NCI-H524 (cell line): Measurements from ENCODE around the gene CIB1.
"Not testable (repeated sequence)": the region's sequence is repeated elsewhere in the genome, so short reads cannot be mapped to it uniquely, and the experiment has no call there.

Experiments used
- DNase-seq, 2 experiments: peaks; one replicate each; lab custom pipeline; 2025; lab: John Stamatoyannopoulos, UW

The CIB1 gene

DNA sequence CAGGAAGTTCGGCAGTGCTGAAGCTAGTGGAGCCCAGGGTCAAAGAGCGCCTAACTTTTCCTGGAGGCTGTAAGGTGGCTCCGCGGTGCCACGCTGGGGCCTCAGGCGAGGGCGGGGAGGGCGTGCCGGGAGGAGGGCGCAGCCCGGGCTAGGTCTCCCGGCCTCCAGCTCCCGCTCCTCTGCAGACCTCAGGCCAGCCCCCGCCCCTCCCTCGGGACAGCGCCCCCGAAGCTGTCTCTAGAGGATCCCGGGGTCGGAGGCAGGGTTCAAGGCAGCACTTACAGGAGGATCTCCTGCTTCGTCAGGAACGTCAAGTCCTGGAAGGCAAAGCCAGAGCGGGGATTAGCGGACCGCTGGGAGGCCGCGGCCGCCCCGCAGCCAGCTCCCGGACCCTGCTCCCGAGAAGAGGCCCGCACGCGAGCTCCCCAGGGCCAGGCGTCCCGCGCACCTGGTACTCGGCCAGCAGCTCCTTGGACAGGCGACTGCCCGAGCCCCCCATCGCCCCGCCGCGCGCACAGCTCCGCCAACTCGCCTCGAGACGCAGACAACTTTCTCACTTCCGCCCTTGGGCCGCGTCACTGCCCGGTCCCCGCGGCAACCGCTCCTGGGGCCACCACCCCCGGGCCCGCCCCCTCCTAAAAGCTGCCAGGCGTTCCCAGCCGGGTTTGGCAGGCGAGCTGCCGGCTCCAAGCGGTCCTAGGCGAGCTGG is at the start of gene CIB1:
TSS of gene CIB1 (minus strand) at position 555 of the 709 bp plus-strand sequence. CDS start at position 499, 56 bp downstream.
- DNase-seq = peak; percentile 94

DNA sequence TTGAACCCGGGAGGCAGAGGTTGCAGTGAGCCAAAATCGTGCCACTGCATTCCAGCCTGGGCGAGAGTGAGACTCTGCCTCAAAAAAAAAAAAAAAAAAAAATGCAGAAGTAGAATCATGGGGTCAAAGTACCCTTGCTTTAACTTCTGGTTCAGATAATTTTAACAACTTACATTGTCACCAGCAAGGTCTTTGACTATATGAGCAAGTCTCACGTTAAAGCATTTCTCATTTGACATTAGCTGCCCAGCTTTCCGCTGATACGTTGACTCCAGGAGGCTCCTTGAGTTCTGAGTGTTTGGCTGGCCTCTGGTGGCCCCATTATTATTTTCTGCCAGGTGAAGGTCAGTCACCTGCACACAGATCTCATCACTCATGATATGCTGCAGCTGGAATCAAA is 47.9 kb upstream of the CIB1 start:
- not testable (repeated sequence) for DNase-seq

DNA sequence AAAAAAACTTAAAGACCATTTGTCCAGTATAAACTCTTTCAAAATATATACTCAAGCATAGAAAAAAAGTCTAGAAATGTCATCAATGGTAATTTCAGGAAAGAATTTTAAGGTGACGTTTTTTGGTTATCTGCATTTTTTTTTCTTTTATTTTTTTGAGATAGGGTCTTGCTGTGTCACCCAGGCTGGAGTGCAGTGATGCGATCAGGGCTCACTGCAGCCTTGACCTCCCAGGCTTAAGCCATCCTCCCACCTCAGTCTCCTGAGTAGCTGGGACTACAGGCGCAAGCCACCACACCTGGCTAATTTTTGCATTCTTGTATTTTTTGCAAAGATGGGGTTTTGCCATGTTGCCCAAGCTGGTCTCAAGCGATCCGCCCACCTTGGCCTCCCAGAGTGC is 47.0 kb upstream of the CIB1 start:
- DNase-seq = not testable (repeated sequence)

DNA sequence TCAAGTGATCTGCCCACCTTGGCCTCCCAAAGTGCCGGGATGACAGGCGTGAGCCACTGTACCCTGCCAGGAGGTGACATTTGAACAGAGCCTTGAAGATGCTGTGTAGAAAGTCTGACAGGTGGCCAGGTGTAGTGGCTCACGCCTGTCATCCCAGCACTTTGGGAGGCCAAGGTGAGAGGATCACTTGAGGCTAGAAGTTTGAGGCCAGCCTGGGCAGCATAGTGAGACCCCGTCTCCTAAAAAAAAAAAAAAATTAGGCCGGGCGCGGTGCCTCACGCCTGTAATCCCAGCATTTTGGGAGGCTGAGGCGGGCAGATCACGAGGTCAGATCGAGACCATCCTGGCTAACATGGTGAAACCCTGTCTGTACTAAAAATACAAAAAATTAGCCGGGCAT is 44.7 kb upstream of the CIB1 start:
- not testable (repeated sequence) for DNase-seq

DNA sequence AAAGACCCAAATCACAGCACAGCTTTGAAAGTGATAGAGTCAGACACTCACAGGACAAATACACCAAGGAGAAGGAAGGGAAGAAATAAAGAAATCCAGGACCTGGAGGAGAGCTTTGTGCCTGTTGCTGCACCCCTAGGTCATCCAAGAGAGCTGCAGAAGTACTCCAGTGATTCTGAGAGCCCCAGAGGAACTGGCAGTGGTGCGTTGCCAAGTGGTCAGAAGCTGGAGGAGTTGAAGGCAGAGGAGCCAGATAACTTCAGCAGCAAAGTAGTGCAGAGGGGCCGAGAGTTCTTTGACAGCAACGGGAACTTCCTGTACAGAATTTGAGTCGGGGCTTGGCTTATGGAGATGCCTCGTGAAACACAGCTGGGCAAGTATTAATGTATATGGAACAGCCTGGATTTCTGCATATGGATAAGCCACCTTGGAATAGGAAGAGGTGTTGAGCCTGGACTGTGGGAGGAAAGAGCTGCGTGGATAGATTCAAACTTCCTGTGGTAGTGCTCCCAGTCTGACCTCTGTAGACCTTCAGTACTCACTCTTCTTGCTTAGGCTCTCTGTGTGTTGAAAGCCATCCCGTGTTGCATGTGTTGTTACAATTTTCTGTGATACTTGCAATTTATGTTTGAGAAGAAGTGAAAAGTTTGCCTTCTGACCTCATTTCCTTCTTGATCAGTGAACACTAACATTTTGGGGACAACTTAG is 37.9 kb upstream of the CIB1 start:
- no peak for DNase-seq

DNA sequence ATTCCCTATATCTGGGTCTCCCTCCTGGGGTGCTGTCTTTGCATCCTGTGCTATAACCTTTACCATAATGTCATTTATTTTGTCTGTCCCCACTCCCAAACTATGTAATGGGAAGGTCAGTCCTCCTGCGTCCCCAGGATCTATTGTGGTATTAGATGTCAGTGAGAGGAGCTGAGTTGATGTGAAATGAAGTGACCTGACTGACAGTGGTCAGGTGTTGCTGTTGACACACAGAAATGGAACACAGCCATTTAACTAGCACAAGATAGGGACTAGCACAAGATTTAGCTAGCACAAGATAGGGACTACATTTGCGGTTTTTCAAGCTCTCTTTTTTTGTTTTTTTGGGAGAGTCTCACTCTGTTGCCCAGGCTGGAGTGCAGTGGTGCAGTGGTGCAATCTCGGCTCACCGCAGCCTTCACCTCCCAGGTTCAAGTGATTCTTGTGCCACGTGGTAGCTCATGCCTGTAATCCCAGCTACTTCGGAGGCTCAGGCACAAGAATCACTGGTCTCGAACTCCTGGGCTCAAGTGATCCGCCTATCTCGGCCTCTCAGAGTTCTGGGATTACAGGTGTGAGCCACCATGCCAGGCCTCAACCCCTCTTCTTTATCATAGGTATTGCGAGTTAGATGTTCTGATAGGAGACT is 36.9 kb upstream of the CIB1 start:
- DNase-seq = no peak

DNA sequence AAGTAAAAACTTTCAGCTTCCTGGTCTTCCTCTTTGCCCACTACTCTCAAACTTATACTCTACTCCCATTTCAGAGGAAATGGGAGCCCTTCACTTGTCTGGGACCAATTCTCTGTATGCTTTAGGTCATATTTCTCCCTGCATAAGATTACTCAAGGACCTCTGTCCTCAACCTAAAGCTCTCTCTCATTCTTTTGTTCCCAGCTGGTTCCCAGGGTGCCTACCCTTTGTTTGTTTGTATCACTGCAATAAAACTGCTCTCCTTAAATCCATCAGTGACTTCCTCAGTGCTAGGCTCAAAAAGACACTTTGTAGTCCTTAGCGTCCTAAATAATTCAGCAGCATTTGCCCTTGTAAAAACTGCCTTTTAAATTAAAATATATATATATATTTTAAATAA is 34.7 kb upstream of the CIB1 start:
- no peak for DNase-seq

DNA sequence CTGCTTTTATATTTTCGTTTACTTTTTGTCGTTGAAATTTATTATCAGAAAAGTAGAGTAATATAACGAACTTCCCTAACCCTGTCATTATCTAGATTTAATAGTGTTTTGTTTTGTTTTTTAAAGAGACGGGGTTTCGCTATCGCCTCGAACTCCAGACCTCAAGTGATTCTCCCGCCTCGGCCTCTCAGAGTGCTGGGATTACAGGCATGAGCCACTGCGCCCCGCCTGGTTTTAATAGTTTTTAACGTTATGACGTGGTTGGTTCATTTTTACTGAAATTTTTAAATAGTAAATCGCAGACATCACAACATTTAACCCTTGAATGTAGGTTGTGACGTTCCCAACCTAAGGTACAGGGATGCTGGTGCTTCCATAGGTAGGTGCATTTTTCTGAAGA is 32.7 kb upstream of the CIB1 start:
- DNase-seq = no peak

DNA sequence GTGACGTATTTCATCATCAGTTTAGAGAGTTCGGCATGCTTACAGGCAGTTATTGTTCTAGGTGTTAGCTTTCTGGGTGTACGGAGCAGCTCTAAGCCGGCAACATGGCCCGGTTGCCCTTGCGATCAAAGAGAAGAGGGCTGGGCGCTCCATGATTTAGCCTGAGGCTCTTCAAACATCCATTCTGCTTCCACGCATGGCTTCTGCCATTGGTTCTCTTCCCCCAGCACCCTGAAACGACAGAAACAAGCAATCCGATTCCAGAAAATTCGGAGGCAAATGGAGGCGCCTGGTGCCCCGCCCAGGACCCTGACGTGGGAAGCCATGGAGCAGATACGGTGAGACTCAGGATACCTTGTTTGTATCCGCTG is 32.3 kb upstream of the CIB1 start:
- peak in 1 of 2 experiments; percentile 56 for DNase-seq

DNA sequence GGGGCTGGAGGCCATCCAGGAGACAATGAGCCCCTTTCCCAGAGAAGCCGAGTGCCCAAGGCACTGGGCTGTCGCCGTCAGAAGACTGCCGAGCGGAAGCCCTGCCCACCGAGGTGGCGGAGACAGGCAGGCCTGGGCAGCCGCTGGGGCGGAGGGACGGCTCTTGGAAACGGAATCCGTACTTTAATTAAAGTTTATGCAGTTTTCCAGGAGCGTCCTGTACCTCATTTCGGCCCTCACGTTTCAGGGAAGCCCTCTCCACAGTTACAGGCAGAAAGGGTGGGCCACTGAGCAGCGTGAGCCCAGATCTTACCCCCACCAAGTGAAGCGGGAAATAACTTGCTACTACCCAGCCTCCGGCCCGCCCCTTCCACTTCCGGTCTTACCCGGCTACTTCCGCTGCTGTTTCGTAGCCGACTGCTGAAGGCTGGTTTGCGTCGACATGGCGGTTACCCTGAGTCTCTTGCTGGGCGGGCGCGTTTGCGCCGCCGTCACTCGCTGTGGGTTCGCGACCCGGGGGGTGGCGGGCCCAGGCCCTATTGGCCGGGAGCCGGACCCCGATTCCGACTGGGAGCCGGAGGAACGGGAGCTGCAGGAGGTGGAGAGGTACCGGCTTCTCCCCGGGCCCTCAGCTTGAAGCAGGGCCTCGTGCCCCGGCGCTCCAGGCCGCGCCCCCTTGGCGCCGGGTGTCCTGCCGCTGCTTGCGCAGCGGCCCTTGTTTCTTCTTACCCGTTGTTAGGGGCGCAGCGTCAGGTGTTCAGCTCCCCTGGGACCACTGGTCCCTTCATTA is 31.7 kb upstream of the CIB1 start, which contains the start of gene NGRN:
TSS of gene NGRN (plus strand) at position 402 of the 790 bp plus-strand sequence. CDS start at position 443, 41 bp downstream.
- DNase-seq = peak; percentile 73 to 89

DNA sequence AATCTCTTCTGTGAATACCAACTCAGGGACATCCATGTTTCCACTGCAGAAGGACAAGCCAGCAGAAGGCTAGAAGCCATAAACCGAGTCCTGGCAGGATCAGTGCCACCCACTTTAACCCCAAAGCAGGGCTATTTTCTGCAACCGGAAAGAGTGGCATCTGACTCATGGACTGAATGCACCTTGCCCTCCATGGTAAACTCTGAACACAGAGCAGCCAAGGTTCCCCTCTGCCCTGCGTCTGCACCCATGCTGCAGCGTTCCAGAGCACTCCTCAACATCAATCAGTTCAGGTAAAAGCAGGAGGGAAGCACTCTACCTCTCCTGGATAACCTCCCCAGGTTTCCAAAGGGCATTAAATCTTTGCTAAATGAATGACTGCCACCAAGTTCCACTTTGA is 30.9 kb upstream of the CIB1 start:
- no peak for DNase-seq

DNA sequence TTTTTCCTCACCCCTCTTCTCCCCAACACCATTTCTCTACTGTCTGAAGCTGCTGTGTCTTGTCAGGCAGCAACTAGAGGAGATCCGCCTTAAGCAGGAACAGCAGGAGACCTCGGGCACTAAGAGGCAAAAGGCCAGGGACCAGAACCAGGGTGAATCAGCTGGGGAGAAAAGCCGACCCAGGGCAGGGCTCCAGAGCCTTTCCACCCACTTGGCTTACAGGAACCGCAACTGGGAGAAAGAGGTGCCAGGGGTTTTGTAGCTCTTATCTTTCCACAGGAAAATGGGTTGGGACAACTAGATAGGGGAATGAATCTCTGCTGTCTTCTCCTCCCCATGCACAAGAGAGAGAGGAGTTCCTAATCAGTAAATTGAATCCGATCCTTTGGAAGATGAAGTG is 28.7 kb upstream of the CIB1 start:
- DNase-seq = no peak

DNA sequence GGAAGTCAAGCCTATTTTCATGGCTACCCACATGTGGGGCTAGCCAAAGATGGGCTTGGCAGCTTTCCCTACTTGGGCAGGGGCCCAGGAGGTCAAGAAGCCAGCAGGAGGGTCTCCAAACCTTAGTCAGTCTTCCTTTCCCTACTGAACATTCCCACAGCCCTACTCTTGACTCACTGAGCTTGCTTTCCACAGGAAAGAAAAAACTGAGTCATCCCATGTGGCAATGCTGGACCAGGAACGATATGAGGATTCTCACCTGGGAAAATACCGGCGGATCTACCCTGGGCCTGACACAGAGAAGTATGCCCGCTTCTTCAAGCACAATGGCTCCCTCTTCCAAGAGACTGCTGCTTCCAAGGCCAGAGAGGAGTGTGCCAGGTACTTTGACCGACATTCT is 28.1 kb upstream of the CIB1 start:
- no peak for DNase-seq

DNA sequence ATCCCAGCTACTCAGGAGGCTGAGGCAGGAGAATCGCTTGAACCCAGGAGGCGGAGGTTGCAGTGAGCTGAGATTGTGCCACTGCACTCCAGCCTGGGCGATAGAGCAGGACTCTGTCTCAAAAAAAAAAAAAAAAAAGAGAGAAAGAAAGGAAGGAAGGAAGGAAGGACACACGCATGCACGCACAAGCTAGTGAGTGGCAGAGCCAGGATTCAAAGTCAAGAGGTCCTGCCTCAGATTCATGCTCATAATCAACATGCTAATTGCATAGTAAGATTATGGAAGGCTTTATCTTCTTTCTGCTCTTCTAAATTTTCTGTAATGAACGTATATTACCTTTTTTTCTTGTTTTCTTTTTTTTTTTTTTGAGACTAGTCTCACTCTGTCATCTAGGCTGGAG is 27.0 kb upstream of the CIB1 start:
- DNase-seq = not testable (repeated sequence)

DNA sequence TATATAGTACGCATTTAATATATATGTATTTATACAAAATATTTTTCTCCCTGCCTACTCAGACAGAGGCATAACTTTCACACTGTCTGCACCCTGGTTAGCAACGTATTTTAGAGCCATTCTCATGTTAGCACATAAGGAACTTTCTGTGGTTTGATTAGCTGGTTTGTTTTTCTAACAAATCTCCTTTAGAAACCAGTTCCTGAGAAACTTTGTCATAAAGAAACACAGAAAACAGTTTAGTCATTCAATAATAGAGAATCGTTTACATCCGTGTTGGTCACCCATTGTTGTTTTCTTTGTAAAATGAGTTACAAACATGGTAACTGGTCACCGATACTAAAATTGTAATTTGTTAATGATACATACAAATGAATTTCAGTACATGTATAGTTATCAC is 25.8 kb upstream of the CIB1 start:
- DNase-seq = no peak

DNA sequence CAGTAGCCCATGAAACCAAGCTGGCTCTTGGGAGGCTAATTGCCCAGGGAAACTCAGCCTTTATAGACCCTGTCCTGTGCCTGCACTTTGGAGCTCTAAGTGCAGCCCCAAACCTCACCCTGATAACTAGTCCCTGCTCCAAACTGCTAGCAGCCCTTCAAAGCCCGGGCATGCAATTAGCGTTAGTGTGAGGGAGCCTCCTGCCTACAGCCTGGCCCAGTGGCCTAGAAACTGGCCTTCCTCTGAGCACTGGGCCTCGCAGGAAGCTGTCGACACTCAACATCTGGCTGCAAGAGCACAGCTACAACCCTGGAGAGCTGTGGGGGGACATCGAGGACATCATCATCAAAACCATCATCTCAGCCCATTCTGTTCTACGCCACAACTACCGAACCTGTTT is 24.0 kb upstream of the CIB1 start:
- no peak for DNase-seq

DNA sequence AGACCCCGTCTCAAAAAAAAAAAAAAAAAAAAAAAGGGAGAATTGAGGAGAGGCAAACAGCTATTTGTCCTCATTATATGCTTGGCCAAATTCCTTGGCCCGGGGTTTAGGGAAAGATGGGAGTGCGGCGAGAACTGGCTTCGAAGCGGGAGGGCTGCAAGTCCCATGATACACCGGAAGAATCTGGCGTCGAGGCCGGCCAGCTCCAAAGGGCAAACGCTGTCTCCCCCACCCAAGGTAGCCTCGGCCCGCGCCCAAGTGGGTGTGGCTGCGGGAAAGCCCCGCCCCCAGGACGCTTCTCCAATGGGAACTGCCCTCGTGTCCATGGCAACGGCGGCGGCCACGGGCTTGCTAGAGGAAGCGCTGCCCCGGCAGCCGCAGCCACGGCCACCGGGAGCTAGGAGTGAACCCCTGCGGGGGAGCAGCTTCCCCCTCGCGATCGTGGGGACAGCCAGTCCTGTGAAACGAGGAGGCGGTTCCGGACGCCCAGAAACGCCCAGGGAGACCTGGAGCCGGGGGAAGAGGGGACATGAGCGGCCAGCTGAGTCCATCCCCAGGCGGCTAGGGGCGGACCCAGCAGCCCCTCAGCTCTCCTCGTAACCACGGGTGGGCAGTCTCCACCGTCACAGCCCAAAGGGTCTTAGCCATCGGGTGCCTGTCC is 15.6 kb upstream of the CIB1 start, which contains the start of gene TTLL13:
TSS of gene TTLL13 (plus strand) at position 354 of the 661 bp plus-strand sequence. CDS start 1,075 bp downstream, outside the sequence.
- DNase-seq = peak; percentile 94

DNA sequence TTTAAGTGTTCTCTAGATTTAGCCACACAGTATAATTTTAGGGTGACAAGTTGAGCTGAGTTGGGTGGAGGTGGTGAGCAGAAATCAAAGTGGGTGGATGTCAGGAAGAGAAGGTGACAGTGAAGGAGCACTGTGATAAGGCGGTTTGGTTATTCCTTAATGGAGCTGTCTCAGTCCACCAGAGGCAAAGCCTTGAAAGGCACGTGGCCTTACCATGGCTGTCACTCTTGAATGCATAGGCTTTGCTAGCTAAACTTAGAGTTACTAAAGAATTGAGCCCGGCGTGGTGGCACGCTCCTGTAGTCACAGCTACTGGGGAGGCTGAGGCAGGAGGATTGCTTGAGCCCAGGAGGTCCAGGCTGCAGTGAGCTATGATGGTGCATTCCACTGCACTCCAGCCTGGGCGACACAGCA is 15.1 kb upstream of the CIB1 start:
- no peak for DNase-seq

DNA sequence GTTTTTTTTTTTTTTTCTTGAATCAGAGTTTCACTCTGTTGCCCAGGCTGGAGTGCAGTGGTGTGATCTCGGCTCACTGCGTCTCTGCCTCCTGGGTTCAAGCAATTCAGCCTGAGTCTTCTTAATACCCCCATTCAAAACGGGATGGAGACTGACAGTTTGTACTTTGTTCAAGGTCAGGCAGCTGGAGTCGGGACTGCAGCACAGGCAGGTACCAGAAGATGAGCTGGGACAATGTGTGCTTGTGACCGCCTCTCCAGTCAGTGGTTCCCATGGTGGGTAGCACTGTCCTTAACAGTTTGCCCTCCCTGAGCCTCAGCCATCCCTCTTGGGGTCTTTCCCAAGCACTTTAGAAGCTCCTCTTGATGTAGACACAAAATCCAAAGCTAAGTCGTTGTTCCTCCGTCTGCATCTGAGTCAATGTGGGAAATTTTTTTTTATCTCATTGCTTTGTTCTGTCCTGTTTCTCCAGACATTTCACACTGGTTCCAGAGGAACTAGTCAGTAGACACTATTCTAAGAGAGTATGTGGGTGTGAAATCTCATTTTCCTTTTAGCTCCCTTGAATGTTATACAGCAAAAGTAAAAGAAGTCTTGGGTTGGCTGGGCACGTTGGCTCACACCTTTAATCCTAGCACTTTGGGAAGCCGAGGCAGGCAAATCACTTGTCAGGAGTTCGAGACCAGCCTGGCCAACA is 10.3 kb upstream of the CIB1 start:
- no peak for DNase-seq

DNA sequence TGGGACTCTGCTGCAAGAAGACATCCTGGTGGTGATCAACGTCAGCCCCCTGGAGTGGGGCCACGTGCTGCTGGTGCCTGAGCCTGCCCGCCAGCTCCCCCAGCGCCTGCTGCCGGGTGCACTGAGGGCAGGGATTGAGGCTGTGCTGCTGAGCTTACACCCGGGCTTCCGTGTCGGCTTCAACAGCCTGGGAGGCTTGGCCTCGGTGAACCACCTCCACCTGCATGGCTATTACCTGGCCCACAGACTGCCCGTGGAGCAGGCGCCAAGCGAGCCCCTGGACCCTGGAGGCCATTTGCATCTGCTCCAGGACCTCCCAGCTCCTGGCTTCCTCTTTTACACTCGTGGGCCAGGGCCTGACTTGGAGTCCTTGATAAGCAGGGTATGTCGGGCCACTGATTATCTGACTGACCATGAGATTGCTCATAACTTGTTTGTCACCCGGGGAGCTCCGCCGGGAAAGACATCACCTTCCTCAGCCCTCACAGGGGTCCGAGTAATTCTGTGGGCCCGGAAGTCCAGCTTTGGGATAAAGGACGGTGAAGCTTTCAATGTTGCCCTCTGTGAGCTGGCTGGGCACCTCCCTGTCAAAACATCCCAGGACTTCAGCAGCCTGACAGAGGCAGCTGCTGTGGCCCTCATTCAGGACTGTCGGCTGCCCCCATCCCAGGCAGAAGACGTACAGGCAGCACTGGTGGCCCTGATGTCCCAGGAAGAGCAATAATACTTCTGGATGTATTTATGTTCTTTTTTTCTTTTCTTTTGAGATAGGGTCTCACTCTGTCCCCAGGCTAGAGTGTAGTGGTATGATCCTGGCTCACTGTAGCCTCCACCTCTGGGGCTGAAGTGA is 7.8 kb upstream of the CIB1 start:
- DNase-seq = peak in 1 of 2 experiments; percentile 52
